Natural killer cell (primary cell): ENCODE results near the gene IL7R. TPM values are rescaled to one million over a fixed set of nuclear protein-coding genes. Genes with fewer than 3 reads are reported as not detected.

ENCODE experiments used
- ATAC-seq, 3 donors: fragments of 150-1000 bp in 2 of 3; fragments of 200-7000 bp in 1 of 3; cut with Tn5 transposase; 1 replicate in 1 of 3; 2 replicates in 2 of 3; pipeline ENCODE4 v1.10.0; 2021; ENCODE audit warnings: mild to moderate bottlenecking in 2 of 3, moderate library complexity in 2 of 3
- DNase-seq, 2 donors: peaks; one replicate each; pipeline versions ENCODE4 v3.0.0 to v3.0.0-alpha.2; 2013 to 2021; ENCODE audit warnings: mixed read lengths in 1 of 2
- H3K27ac ChIP-seq: one replicate; pipeline ENCODE4 v1.5.1; 2013; ENCODE audit warnings: mild to moderate bottlenecking, low read length
- H3K27me3 ChIP-seq: one replicate; pipeline ENCODE4 v1.6.1; 2013; ENCODE audit warnings: low read length; ENCODE audit not compliant: control insufficient read depth, insufficient read depth
- H3K36me3 ChIP-seq: one replicate; pipeline ENCODE4 v1.6.1; 2013; ENCODE audit warnings: low read length; ENCODE audit not compliant: control insufficient read depth, insufficient read depth
- H3K4me1 ChIP-seq: one replicate; pipeline ENCODE4 v1.6.1; 2013; ENCODE audit warnings: low read length; ENCODE audit not compliant: control insufficient read depth, insufficient read depth
- H3K4me3 ChIP-seq: one replicate; pipeline ENCODE4 v1.5.1; 2013; ENCODE audit warnings: low read length
- H3K9me3 ChIP-seq: one replicate; pipeline ENCODE4 v1.6.1; 2013; ENCODE audit warnings: low read length; ENCODE audit not compliant: control insufficient read depth, insufficient read depth
- H3K27ac Mint-ChIP-seq, 2 donors: one replicate each; pipeline ENCODE4 v1.8.0; 2022; ENCODE audit warnings: mild to moderate bottlenecking in 2 of 2, mixed read lengths in 2 of 2, moderate library complexity in 1 of 2
- H3K27me3 Mint-ChIP-seq, 2 donors: one replicate each; pipeline ENCODE4 v1.8.0; 2022; ENCODE audit warnings: low read depth in 2 of 2, mixed read lengths in 2 of 2
- H3K36me3 Mint-ChIP-seq: one replicate; pipeline ENCODE4 v1.8.0; 2022; ENCODE audit warnings: mixed read lengths
- H3K4me1 Mint-ChIP-seq, 2 donors: one replicate each; pipeline ENCODE4 v1.8.0; 2022; ENCODE audit warnings: mixed read lengths in 2 of 2
- H3K4me3 Mint-ChIP-seq: one replicate; pipeline ENCODE4 v1.8.0; 2022; ENCODE audit warnings: mild to moderate bottlenecking, moderate library complexity, mixed read lengths
- H3K9me3 Mint-ChIP-seq, 2 donors: one replicate each; pipeline ENCODE4 v1.8.0; 2022; ENCODE audit warnings: mixed read lengths in 2 of 2
- WGBS: methylation state at CpG from one replicate; pipeline ENCODE4 v1.1.7; 2013; ENCODE audit warnings: missing lambda C conversion rate; ENCODE audit not compliant: insufficient coverage; 5-methylcytosine and 5-hydroxymethylcytosine counted together
- intact Hi-C: fragments of 100-400 bp; cut with micrococcal nuclease; formaldehyde crosslinking; loops from one replicate; pipeline ENCODE4 v1.14.2; 2022
- total RNA-seq, 4 donors: library from RNA; stranded (reverse); fragments of 120-200 nt in 1 of 4; gene quantifications; one replicate each; pipeline versions ENCODE4 v1.2.3 to v1.2.4, GENCODE V29; 2013 to 2022
- TF ChIP-seq, protein P1 (sequence below): fragments of 200-600 bp; IDR thresholded peaks from one replicate; pipeline ENCODE4 v1.8.0; 2022; ENCODE audit warnings: antibody characterized with exemption

The IL7R gene
- total RNA-seq, 3 donors from 2014 or later (not counting 1 experiment from before 2014, with no cell fraction given), result 22.0 to 42.7 (median 30.4) TPM

DNA sequence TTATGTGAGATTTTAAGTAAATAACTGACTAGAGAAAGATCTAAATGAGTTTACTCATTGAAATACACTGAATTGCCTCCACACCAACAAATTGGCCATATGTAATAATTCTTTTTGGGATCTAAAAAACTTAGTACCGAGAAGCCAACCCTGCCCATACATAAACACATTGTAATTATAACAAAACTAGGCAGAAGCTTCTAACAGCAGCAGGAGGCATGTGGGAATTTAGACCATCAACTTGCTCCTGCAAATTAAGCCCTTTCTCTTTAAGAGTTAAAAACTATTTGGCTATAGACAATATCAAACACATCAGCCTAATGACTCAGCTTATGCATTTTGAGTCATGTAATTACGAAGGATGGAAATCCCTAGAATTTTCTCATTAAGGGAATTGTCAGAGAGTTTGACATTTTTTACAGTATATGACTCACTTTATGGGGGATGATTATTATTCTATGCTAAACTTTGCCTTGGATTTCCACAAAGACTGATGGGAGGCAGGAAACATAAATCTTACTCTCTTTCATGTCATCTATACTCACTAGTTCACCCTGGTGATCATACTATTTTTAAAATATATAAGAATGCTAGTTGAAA, 1.0 kb downstream of the IL7R start:
- WGBS, result 36% methylated on average over 1 of the region's 2 CpGs

DNA sequence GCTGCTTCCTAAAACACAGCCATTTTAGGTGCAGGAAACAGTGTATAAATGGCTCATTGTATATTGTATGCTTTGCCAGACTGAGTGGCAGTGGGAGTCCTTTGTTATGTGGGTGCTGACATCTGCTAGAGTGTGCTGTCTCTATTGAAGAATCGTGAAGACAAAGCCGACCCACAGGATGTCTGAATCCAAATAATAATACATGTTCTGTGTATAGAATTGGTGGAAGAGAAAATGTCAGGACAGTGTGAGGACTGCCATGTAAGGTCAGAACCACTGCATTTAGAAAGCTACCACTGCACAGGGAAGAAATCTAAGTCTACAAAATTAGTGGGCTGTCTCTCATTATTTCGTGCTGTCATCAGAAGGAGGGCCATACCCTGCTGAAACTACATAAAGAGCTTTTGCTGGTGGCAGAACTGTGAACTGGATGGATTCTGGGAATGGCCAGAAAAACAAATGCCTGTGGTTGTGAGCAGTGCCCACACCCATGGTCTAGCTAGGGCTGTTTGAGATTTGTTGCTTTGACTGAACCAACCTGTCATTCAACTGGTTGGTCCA, 2.5 kb downstream of the IL7R start:
- TF ChIP-seq, protein P1, sequence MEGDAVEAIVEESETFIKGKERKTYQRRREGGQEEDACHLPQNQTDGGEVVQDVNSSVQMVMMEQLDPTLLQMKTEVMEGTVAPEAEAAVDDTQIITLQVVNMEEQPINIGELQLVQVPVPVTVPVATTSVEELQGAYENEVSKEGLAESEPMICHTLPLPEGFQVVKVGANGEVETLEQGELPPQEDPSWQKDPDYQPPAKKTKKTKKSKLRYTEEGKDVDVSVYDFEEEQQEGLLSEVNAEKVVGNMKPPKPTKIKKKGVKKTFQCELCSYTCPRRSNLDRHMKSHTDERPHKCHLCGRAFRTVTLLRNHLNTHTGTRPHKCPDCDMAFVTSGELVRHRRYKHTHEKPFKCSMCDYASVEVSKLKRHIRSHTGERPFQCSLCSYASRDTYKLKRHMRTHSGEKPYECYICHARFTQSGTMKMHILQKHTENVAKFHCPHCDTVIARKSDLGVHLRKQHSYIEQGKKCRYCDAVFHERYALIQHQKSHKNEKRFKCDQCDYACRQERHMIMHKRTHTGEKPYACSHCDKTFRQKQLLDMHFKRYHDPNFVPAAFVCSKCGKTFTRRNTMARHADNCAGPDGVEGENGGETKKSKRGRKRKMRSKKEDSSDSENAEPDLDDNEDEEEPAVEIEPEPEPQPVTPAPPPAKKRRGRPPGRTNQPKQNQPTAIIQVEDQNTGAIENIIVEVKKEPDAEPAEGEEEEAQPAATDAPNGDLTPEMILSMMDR, result no peak
- H3K27ac ChIP-seq, result peak overlapping the region; percentile 96
- Mint-ChIP-seq H3K4me3 (peak overlapping the region; percentile 56), H3K27ac (peak overlapping the region in 1 of 2 donors; percentile 30), H3K27me3 (peaks cover 0 to 5% of the 10 kb centered on the region in 2 donors), H3K36me3 (no peaks in the 10 kb centered on the region), H3K9me3 (no peaks in the 10 kb centered on the region), H3K4me1 (peaks cover 26 to 30% of the 10 kb centered on the region in 2 donors)
- H3K36me3 ChIP-seq, result peaks cover 20% of the 10 kb centered on the region
- peaks cover 4% of the 10 kb centered on the region for H3K4me1 ChIP-seq
- intact Hi-C loops, result no loop called here
- ATAC-seq, result peak; percentile 8 to 29 (median 29)
- peak overlapping the region; percentile 58 for H3K4me3 ChIP-seq
- H3K27me3 ChIP-seq, result no peaks in the 10 kb centered on the region
- no peaks in the 10 kb centered on the region for H3K9me3 ChIP-seq
- 24% methylated on average over 3 of the region's 3 CpGs for WGBS
- DNase-seq, result peak in 1 of 2 donors; percentile 64

More for the DNA sequence above, 1.0 kb downstream of the IL7R start:
- intact Hi-C loops, result no loop called here
- Mint-ChIP-seq H3K27me3 (peaks cover 0 to 3% of the 10 kb centered on the region in 2 donors), H3K4me1 (peaks cover 28 to 29% of the 10 kb centered on the region in 2 donors), H3K36me3 (no peaks in the 10 kb centered on the region), H3K4me3 (peak overlapping the region; percentile 10), H3K9me3 (no peaks in the 10 kb centered on the region), H3K27ac (peak overlapping the region in 1 of 2 donors; percentile 15)
- Histone ChIP-seq H3K4me3 (peak overlapping the region; percentile 58), H3K36me3 (peaks cover 19% of the 10 kb centered on the region), H3K9me3 (no peaks in the 10 kb centered on the region), H3K27me3 (no peaks in the 10 kb centered on the region), H3K4me1 (peaks cover 11% of the 10 kb centered on the region), H3K27ac (peak overlapping the region; percentile 96)
- DNase-seq (peak in 1 of 2 donors; percentile 37), ATAC-seq (no peak)
- TF ChIP-seq, protein P1, result no peak

DNA sequence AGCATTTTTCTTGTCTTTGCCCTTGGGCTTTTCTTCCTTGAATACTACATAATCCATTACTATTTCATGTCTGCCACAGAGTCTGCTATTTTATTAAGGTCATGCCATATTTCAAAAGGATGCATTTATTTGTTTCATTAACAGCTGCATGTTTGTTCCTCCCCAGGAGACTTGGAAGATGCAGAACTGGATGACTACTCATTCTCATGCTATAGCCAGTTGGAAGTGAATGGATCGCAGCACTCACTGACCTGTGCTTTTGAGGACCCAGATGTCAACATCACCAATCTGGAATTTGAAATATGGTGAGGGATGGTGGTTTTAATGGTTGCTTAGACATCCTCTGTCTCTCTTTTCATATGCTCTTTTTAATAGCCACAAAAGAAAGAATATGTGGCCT, 4.0 kb downstream of the IL7R start:
- H3K27me3 Mint-ChIP-seq, result peaks cover 0 to 5% of the 10 kb centered on the region in 2 donors
- H3K4me1 Mint-ChIP-seq, result peaks cover 17 to 21% of the 10 kb centered on the region in 2 donors
- TF ChIP-seq, protein P1, result no peak
- H3K4me3 Mint-ChIP-seq, result peak overlapping the region; percentile 25
- H3K4me3 ChIP-seq, result peak overlapping the region; percentile 58
- no peaks in the 10 kb centered on the region for H3K9me3 ChIP-seq
- no peak for DNase-seq
- H3K27me3 ChIP-seq, result no peaks in the 10 kb centered on the region
- H3K4me1 ChIP-seq, result peaks cover 4% of the 10 kb centered on the region
- peak overlapping the region; percentile 47 for H3K27ac ChIP-seq
- no peak for ATAC-seq
- 100% methylated on average over 1 of the region's 1 CpG for WGBS
- intact Hi-C loops, result no loop called here
- no peaks in the 10 kb centered on the region for H3K9me3 Mint-ChIP-seq
- no peaks in the 10 kb centered on the region for H3K36me3 Mint-ChIP-seq
- H3K36me3 ChIP-seq, result peaks cover 23% of the 10 kb centered on the region
- no peak overlapping the region for H3K27ac Mint-ChIP-seq
